WTC11 (cell line): ENCODE measurements around the gene SNX25. TPM values are rescaled to one million over a fixed set of nuclear protein-coding genes. Genes with fewer than 3 reads are reported as not detected.

ENCODE experiments used
- ATAC-seq: fragments of 200-7000 bp; cut with Tn5 transposase; 2 replicates; pipeline ENCODE4 v1.10.0; 2021; ENCODE audit warnings: mild to moderate bottlenecking, moderate library complexity
- CTCF ChIA-PET: fragments of 300-600 bp; sonication (Branson Sonifier 250); formaldehyde crosslinking; loops from one replicate; lab custom pipeline; 2021; ENCODE audit warnings: antibody characterized with exemption; lab: Charles Lee
- POLR2A ChIA-PET: fragments of 350-600 bp; sonication (Branson Sonifier 250); formaldehyde crosslinking; loops from one replicate; lab custom pipeline; 2021; ENCODE audit warnings: antibody characterized with exemption; lab: Charles Lee
- DNase-seq: peaks from one replicate; pipeline ENCODE4 v3.0.0; 2021; ENCODE audit warnings: low spot score
- H3K27ac Mint-ChIP-seq: 2 replicates; pipeline ENCODE4 v1.8.0; 2021; ENCODE audit warnings: mixed read lengths
- H3K27me3 Mint-ChIP-seq: 2 replicates; pipeline ENCODE4 v1.8.0; 2021; ENCODE audit warnings: low read depth, mild to moderate bottlenecking, moderate library complexity, mixed read lengths
- H3K36me3 Mint-ChIP-seq: 2 replicates; pipeline ENCODE4 v1.8.0; 2021; ENCODE audit warnings: mixed read lengths
- H3K4me1 Mint-ChIP-seq: 2 replicates; pipeline ENCODE4 v1.8.0; 2022; ENCODE audit warnings: mixed read lengths
- H3K4me3 Mint-ChIP-seq: 2 replicates; pipeline ENCODE4 v1.8.0; 2021; ENCODE audit warnings: mild to moderate bottlenecking, moderate library complexity, mixed read lengths
- H3K9me3 Mint-ChIP-seq: 2 replicates; pipeline ENCODE4 v1.8.0; 2021; ENCODE audit warnings: mixed read lengths
- ATF1 ChIP-seq: sonication (generic); formaldehyde crosslinking; IDR thresholded peaks from 2 replicates; pipeline ENCODE4 v1.8.1; 2023; ENCODE audit warnings: mild to moderate bottlenecking, moderate library complexity, missing genetic modification reagents
- FOXJ3 ChIP-seq: sonication (generic); formaldehyde crosslinking; IDR thresholded peaks from 2 replicates; pipeline ENCODE4 v1.9.0; 2021; ENCODE audit warnings: missing genetic modification reagents, mild to moderate bottlenecking, borderline replicate concordance
- MXD4 ChIP-seq: fragments of 250-450 bp; sonication (Bioruptor Pico); IDR thresholded peaks from 2 replicates; pipeline ENCODE4 v1.8.0; 2021; ENCODE audit warnings: mild to moderate bottlenecking, moderate library complexity, borderline replicate concordance
- NFE2L1 ChIP-seq: sonication (generic); formaldehyde crosslinking; IDR thresholded peaks from 2 replicates; pipeline ENCODE4 v1.8.1; 2023; ENCODE audit warnings: missing genetic modification reagents
- NFYB ChIP-seq: sonication (generic); formaldehyde crosslinking; conservative IDR thresholded peaks from 2 replicates; pipeline ENCODE4 v1.8.0; 2022; ENCODE audit warnings: low read depth, missing genetic modification reagents
- NR3C1 ChIP-seq: sonication (generic); formaldehyde crosslinking; conservative IDR thresholded peaks from 2 replicates; pipeline ENCODE4 v1.8.1; 2023; ENCODE audit warnings: low read depth, mild to moderate bottlenecking, missing genetic modification reagents
- PRRX2 ChIP-seq: fragments of 250-450 bp; sonication (Bioruptor Pico); IDR thresholded peaks from 2 replicates; pipeline ENCODE4 v1.8.0; 2021; ENCODE audit warnings: mild to moderate bottlenecking
- SOX15 ChIP-seq: fragments of 250-450 bp; sonication (Bioruptor Pico); IDR thresholded peaks from 2 replicates; pipeline ENCODE4 v1.9.0; 2021; ENCODE audit warnings: mild to moderate bottlenecking
- TEAD4 ChIP-seq: sonication (generic); formaldehyde crosslinking; IDR thresholded peaks from 2 replicates; pipeline ENCODE4 v1.8.0; 2022; ENCODE audit warnings: mild to moderate bottlenecking, missing genetic modification reagents
- TP53 ChIP-seq: sonication (generic); formaldehyde crosslinking; IDR thresholded peaks from 2 replicates; pipeline ENCODE4 v1.8.1; 2023; ENCODE audit warnings: mild to moderate bottlenecking, missing genetic modification reagents
- ZNF219 ChIP-seq: sonication (generic); formaldehyde crosslinking; IDR thresholded peaks from 2 replicates; pipeline ENCODE4 v1.8.0; 2023; ENCODE audit warnings: missing genetic modification reagents, mild to moderate bottlenecking, borderline replicate concordance
- ZNF317 ChIP-seq: sonication (generic); formaldehyde crosslinking; IDR thresholded peaks from 2 replicates; pipeline ENCODE4 v1.8.1; 2023; ENCODE audit warnings: low read depth, mild to moderate bottlenecking, moderate library complexity, missing genetic modification reagents, borderline replicate concordance
- total RNA-seq: library from RNA; stranded (reverse); gene quantifications from 3 replicates; pipeline ENCODE4 v1.2.3, GENCODE V29; 2021
- TF ChIP-seq, protein P1 (sequence below): sonication (generic); formaldehyde crosslinking; IDR thresholded peaks from 2 replicates; pipeline ENCODE4 v1.8.0; 2022; ENCODE audit warnings: mild to moderate bottlenecking, missing genetic modification reagents
- TF ChIP-seq, protein P2 (sequence below): sonication (generic); formaldehyde crosslinking; IDR thresholded peaks from 2 replicates; pipeline ENCODE4 v1.8.1; 2023; ENCODE audit warnings: mild to moderate bottlenecking, missing genetic modification reagents, moderate library complexity
- TF ChIP-seq, protein P3 (sequence below): sonication (generic); formaldehyde crosslinking; IDR thresholded peaks from 2 replicates; pipeline ENCODE4 v1.8.0; 2022; ENCODE audit warnings: mild to moderate bottlenecking, missing genetic modification reagents
- TF ChIP-seq, protein P4 (sequence below): sonication (generic); formaldehyde crosslinking; IDR thresholded peaks from 2 replicates; pipeline ENCODE4 v1.8.1; 2022; ENCODE audit warnings: mild to moderate bottlenecking, missing genetic modification reagents, moderate library complexity, borderline replicate concordance
- TF ChIP-seq, protein P5 (sequence below): fragments of 250-450 bp; sonication (Bioruptor Pico); IDR thresholded peaks from 2 replicates; pipeline ENCODE4 v1.8.0; 2021; ENCODE audit warnings: mild to moderate bottlenecking
- TF ChIP-seq, protein P6 (sequence below): sonication (generic); formaldehyde crosslinking; IDR thresholded peaks from 2 replicates; pipeline ENCODE4 v1.8.1; 2023; ENCODE audit warnings: mild to moderate bottlenecking, moderate library complexity, missing genetic modification reagents
- TF ChIP-seq, protein P7 (sequence below): sonication (generic); formaldehyde crosslinking; IDR thresholded peaks from 2 replicates; pipeline ENCODE4 v1.8.0; 2023; ENCODE audit warnings: mild to moderate bottlenecking, missing genetic modification reagents

SNX25 gene
- total RNA-seq, 1 experiment from 2014 or later = 16.9 TPM

DNA sequence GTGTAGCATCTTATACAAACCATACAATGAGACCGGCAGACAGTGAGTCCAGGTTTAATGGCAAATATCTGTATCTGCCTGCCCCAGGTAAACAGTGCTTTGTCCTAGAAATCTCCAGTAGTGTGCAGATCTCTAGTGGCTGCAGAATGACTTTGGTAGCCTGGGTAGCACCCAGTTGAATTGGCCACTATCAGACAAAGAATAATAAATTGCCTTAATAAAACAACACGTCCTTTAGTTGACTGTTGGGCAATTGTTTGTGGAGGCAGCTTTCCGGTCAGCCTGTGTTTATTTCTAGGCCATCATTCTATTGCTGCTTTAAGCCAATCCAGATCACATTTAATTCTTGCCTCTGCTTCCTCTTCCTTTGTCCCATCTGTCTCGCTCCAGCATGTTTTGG, 52.5 kb downstream of the SNX25 start:
- TF ChIP-seq TEAD4 (CRISPR knock-in tag) (no peak), NFYB (CRISPR knock-in tag) (no peak), ZNF219 (CRISPR knock-in tag) (no peak), NR3C1 (CRISPR knock-in tag) (no peak), TP53 (CRISPR knock-in tag) (no peak), SOX15 (CRISPR knock-in tag) (no peak), NFE2L1 (no peak), MXD4 (CRISPR knock-in tag) (no peak), FOXJ3 (CRISPR knock-in tag) (no peak), ZNF317 (CRISPR knock-in tag) (no peak)
- TF ChIP-seq, protein P1, sequence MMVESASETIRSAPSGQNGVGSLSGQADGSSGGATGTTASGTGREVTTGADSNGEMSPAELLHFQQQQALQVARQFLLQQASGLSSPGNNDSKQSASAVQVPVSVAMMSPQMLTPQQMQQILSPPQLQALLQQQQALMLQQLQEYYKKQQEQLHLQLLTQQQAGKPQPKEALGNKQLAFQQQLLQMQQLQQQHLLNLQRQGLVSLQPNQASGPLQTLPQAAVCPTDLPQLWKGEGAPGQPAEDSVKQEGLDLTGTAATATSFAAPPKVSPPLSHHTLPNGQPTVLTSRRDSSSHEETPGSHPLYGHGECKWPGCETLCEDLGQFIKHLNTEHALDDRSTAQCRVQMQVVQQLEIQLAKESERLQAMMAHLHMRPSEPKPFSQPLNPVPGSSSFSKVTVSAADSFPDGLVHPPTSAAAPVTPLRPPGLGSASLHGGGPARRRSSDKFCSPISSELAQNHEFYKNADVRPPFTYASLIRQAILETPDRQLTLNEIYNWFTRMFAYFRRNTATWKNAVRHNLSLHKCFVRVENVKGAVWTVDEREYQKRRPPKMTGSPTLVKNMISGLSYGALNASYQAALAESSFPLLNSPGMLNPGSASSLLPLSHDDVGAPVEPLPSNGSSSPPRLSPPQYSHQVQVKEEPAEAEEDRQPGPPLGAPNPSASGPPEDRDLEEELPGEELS (CRISPR knock-in tag) = no peak
- TF ChIP-seq, protein P2, sequence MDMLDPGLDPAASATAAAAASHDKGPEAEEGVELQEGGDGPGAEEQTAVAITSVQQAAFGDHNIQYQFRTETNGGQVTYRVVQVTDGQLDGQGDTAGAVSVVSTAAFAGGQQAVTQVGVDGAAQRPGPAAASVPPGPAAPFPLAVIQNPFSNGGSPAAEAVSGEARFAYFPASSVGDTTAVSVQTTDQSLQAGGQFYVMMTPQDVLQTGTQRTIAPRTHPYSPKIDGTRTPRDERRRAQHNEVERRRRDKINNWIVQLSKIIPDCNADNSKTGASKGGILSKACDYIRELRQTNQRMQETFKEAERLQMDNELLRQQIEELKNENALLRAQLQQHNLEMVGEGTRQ (CRISPR knock-in tag) = no peak
- TF ChIP-seq, protein P3, sequence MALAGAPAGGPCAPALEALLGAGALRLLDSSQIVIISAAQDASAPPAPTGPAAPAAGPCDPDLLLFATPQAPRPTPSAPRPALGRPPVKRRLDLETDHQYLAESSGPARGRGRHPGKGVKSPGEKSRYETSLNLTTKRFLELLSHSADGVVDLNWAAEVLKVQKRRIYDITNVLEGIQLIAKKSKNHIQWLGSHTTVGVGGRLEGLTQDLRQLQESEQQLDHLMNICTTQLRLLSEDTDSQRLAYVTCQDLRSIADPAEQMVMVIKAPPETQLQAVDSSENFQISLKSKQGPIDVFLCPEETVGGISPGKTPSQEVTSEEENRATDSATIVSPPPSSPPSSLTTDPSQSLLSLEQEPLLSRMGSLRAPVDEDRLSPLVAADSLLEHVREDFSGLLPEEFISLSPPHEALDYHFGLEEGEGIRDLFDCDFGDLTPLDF = no peak
- TF ChIP-seq, protein P4, sequence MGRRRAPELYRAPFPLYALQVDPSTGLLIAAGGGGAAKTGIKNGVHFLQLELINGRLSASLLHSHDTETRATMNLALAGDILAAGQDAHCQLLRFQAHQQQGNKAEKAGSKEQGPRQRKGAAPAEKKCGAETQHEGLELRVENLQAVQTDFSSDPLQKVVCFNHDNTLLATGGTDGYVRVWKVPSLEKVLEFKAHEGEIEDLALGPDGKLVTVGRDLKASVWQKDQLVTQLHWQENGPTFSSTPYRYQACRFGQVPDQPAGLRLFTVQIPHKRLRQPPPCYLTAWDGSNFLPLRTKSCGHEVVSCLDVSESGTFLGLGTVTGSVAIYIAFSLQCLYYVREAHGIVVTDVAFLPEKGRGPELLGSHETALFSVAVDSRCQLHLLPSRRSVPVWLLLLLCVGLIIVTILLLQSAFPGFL (CRISPR knock-in tag) = no peak
- TF ChIP-seq, protein P5, sequence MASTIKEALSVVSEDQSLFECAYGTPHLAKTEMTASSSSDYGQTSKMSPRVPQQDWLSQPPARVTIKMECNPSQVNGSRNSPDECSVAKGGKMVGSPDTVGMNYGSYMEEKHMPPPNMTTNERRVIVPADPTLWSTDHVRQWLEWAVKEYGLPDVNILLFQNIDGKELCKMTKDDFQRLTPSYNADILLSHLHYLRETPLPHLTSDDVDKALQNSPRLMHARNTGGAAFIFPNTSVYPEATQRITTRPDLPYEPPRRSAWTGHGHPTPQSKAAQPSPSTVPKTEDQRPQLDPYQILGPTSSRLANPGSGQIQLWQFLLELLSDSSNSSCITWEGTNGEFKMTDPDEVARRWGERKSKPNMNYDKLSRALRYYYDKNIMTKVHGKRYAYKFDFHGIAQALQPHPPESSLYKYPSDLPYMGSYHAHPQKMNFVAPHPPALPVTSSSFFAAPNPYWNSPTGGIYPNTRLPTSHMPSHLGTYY (CRISPR knock-in tag) = no peak
- Mint-ChIP-seq H3K4me1 (peaks cover 23% of the 10 kb centered on the region), H3K4me3 (no peak overlapping the region), H3K36me3 (no peaks in the 10 kb centered on the region), H3K9me3 (no peaks in the 10 kb centered on the region), H3K27ac (no peak overlapping the region), H3K27me3 (no peaks in the 10 kb centered on the region)
- POLR2A ChIA-PET = no interaction called here
- ATAC-seq (no peak), DNase-seq (no peak)
- CTCF ChIA-PET = interaction anchor here (0.6 kb wide), 1 partner anchor 8 kb away, joined by 3 read pairs; no protein-coding TSS in a partner anchor

DNA sequence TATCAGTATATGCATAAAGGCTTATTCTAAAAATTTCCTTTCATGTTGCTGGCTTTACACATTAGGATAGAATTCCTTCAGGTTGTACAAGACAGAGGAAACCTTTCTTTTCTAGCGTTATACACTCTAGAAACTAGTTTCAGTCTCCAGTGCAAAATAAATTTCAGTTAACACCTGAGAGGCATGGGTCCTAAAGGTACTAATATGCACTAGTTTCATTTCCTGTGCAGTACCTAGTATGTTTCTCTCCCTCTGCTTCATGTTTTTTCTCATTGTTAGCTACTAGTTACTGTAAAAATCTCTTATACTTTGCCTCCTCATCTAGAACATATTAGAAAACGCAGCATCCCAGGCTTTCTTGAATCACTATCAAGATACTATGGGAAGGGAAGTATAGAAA, 54.0 kb downstream of the SNX25 start:
- POLR2A ChIA-PET = no interaction called here
- H3K9me3 Mint-ChIP-seq = no peaks in the 10 kb centered on the region
- CTCF ChIA-PET = no interaction called here
- H3K4me3 Mint-ChIP-seq = no peak overlapping the region
- no peaks in the 10 kb centered on the region for H3K27me3 Mint-ChIP-seq
- peaks cover 23% of the 10 kb centered on the region for H3K4me1 Mint-ChIP-seq
- peak overlapping the region; percentile 32; the same call in 1 of the 2 replicates for H3K27ac Mint-ChIP-seq
- H3K36me3 Mint-ChIP-seq = peaks cover 6% of the 10 kb centered on the region; the same call in 1 of the 2 replicates
- ATAC-seq = no peak
- no peak for DNase-seq
- TF ChIP-seq ATF1 (CRISPR knock-in tag) = no peak
- TF ChIP-seq PRRX2 (CRISPR knock-in tag) = no peak
- TF ChIP-seq, protein P6, sequence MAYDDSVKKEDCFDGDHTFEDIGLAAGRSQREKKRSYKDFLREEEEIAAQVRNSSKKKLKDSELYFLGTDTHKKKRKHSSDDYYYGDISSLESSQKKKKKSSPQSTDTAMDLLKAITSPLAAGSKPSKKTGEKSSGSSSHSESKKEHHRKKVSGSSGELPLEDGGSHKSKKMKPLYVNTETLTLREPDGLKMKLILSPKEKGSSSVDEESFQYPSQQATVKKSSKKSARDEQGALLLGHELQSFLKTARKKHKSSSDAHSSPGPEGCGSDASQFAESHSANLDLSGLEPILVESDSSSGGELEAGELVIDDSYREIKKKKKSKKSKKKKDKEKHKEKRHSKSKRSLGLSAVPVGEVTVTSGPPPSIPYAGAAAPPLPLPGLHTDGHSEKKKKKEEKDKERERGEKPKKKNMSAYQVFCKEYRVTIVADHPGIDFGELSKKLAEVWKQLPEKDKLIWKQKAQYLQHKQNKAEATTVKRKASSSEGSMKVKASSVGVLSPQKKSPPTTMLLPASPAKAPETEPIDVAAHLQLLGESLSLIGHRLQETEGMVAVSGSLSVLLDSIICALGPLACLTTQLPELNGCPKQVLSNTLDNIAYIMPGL = no peak
- TF ChIP-seq, protein P4 (CRISPR knock-in tag) = no peak
- TF ChIP-seq, protein P7, sequence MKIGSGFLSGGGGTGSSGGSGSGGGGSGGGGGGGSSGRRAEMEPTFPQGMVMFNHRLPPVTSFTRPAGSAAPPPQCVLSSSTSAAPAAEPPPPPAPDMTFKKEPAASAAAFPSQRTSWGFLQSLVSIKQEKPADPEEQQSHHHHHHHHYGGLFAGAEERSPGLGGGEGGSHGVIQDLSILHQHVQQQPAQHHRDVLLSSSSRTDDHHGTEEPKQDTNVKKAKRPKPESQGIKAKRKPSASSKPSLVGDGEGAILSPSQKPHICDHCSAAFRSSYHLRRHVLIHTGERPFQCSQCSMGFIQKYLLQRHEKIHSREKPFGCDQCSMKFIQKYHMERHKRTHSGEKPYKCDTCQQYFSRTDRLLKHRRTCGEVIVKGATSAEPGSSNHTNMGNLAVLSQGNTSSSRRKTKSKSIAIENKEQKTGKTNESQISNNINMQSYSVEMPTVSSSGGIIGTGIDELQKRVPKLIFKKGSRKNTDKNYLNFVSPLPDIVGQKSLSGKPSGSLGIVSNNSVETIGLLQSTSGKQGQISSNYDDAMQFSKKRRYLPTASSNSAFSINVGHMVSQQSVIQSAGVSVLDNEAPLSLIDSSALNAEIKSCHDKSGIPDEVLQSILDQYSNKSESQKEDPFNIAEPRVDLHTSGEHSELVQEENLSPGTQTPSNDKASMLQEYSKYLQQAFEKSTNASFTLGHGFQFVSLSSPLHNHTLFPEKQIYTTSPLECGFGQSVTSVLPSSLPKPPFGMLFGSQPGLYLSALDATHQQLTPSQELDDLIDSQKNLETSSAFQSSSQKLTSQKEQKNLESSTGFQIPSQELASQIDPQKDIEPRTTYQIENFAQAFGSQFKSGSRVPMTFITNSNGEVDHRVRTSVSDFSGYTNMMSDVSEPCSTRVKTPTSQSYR (CRISPR knock-in tag) = no peak
